OCI-LY3 (cell line): ENCODE results near the gene CAMSAP2.

Source experiments
- H2AFZ ChIP-seq: fragments of 200-600, 300-600 bp; shearing (Covaris generic); 2 replicates; pipeline ENCODE4 v1.6.0; 2014; ENCODE audit warnings: antibody characterized with exemption, low read depth, low read length
- H3K27ac ChIP-seq: fragments of 200-600, 300-600 bp; sonication (generic); 2 replicates; pipeline ENCODE4 v1.5.1; 2014; ENCODE audit warnings: mild to moderate bottlenecking, low read length, moderate library complexity, mixed read lengths
- H3K27me3 ChIP-seq: fragments of 200-600, 300-600 bp; sonication (generic); 2 replicates; pipeline ENCODE4 v1.6.1; 2014; ENCODE audit warnings: low read depth, low read length, mixed read lengths
- H3K36me3 ChIP-seq: fragments of 200-600, 300-600 bp; sonication (generic); replicated peaks from 2 replicates; pipeline ENCODE3; 2014; ENCODE audit warnings: low read depth, low read length, mixed read lengths
- H3K4me1 ChIP-seq: fragments of 300-600, 200-600 bp; sonication (generic); 2 replicates; pipeline ENCODE4 v1.6.1; 2014; ENCODE audit warnings: low read length, mixed read lengths
- H3K4me2 ChIP-seq: fragments of 200-600, 300-600 bp; sonication (generic); 2 replicates; pipeline ENCODE4 v1.6.1; 2014; ENCODE audit warnings: low read length, mixed read lengths
- H3K4me3 ChIP-seq: fragments of 300-600, 200-600 bp; sonication (generic); 2 replicates; pipeline ENCODE4 v1.5.1; 2014; ENCODE audit warnings: antibody characterized with exemption, mild to moderate bottlenecking, low read length, moderate library complexity
- H3K79me2 ChIP-seq: fragments of 300-600, 200-600 bp; shearing (Covaris generic); 2 replicates; pipeline ENCODE4 v1.6.1; 2014; ENCODE audit warnings: mild to moderate bottlenecking, low read length, mixed read lengths
- H3K9ac ChIP-seq: fragments of 300-600, 200-600 bp; shearing (Covaris generic); 2 replicates; pipeline ENCODE4 v1.6.0; 2014; ENCODE audit warnings: mild to moderate bottlenecking, low read length, moderate library complexity
- H3K9me3 ChIP-seq: fragments of 200-600, 300-600 bp; shearing (Covaris generic); 2 replicates; pipeline ENCODE4 v1.6.1; 2014; ENCODE audit warnings: low read length, mixed read lengths; ENCODE audit not compliant: insufficient read depth
- H4K20me1 ChIP-seq: fragments of 200-600, 300-600 bp; sonication (generic); 2 replicates; pipeline ENCODE4 v1.6.1; 2016; ENCODE audit warnings: low read length, mixed read lengths; ENCODE audit not compliant: insufficient read depth
- CTCF ChIP-seq: fragments of 200-600, 300-600 bp; sonication (generic); IDR thresholded peaks from 2 replicates; pipeline ENCODE4 v1.5.1; 2014; ENCODE audit warnings: antibody characterized with exemption, low read length, low read depth
- EZH2phosphoT487 ChIP-seq: fragments of 200-600 bp; shearing (Covaris generic); IDR thresholded peaks from 2 replicates; pipeline ENCODE4 v1.6.1; 2018; ENCODE audit warnings: antibody characterized with exemption, mixed run types, low read depth

CAMSAP2 gene

GRCh38 chr1:200892958-200893357 lies 154.3 kb downstream of the CAMSAP2 start:
- no peak overlapping the region for H3K4me2 ChIP-seq
- H3K36me3 ChIP-seq: no peaks in the 10 kb centered on the region
- no peaks in the 10 kb centered on the region for H3K9me3 ChIP-seq
- peaks cover 4% of the 10 kb centered on the region; the same call in 1 of the 2 replicates for H4K20me1 ChIP-seq
- peaks cover 71% of the 10 kb centered on the region for H3K27me3 ChIP-seq
- H3K27ac ChIP-seq: no peak overlapping the region
- H3K4me3 ChIP-seq: no peak overlapping the region
- H3K9ac ChIP-seq: no peak overlapping the region
- no peak overlapping the region for H2AFZ ChIP-seq
- no peaks in the 10 kb centered on the region for H3K79me2 ChIP-seq
- TF ChIP-seq CTCF: no peak
- no peak for TF ChIP-seq EZH2phosphoT487
- H3K4me1 ChIP-seq: peaks cover 44% of the 10 kb centered on the region

GRCh38 chr1:200893411-200893901 lies 154.8 kb downstream of the CAMSAP2 start:
- H3K9ac ChIP-seq: no peak overlapping the region
- H3K4me1 ChIP-seq: peaks cover 40% of the 10 kb centered on the region

GRCh38 chr1:200894712-200895442 lies 156.2 kb downstream of the CAMSAP2 start, which contains the start of gene INAVA:
Gene INAVA, plus strand, starts transcription at chr1:200894900. Its CDS starts 3,501 bp downstream, at chr1:200898401.
- peak within 1 kb of the TSS; percentile 56 for H3K4me3 ChIP-seq

More at GRCh38 chr1:200893411-200893901, 154.8 kb downstream of the CAMSAP2 start:
- no peaks in the 10 kb centered on the region for H3K9me3 ChIP-seq
- no peaks in the 10 kb centered on the region for H3K36me3 ChIP-seq
- no peak overlapping the region for H2AFZ ChIP-seq
- peaks cover 76% of the 10 kb centered on the region for H3K27me3 ChIP-seq
- TF ChIP-seq CTCF (no peak), EZH2phosphoT487 (no peak)
- H4K20me1 ChIP-seq: peaks cover 4% of the 10 kb centered on the region; the same call in 1 of the 2 replicates
- H3K27ac ChIP-seq: no peak overlapping the region
- no peak overlapping the region for H3K4me2 ChIP-seq
- H3K4me3 ChIP-seq: no peak overlapping the region
- H3K79me2 ChIP-seq: no peaks in the 10 kb centered on the region

More at GRCh38 chr1:200894712-200895442, 156.2 kb downstream of the CAMSAP2 start, which contains the start of gene INAVA:
- peaks cover 82% of the 10 kb centered on the region for H3K27me3 ChIP-seq
- TF ChIP-seq CTCF: peak; percentile 28; the same call in 1 of the 2 replicates
- TF ChIP-seq EZH2phosphoT487: no peak
- no peaks in the 10 kb centered on the region for H3K36me3 ChIP-seq
- peak within 1 kb of the TSS; percentile 77 for H3K4me2 ChIP-seq
- peaks cover 25% of the 10 kb centered on the region for H3K4me1 ChIP-seq
- no peaks in the 10 kb centered on the region for H3K79me2 ChIP-seq
- no peaks in the 10 kb centered on the region for H3K9me3 ChIP-seq
- peaks cover 4% of the 10 kb centered on the region; the same call in 1 of the 2 replicates for H4K20me1 ChIP-seq
- no peak within 1 kb of the TSS for H2AFZ ChIP-seq
- H3K9ac ChIP-seq: no peak within 1 kb of the TSS; the same call in 1 of the 2 replicates
- no peak within 1 kb of the TSS for H3K27ac ChIP-seq
